ENCODE measurements around the gene CNGB1.

Gene CNGB1

GRCh38 chr16:57970970-57971369, at the start of gene CNGB1:
Gene CNGB1 (minus strand): TSS chr16:57971128. CDS start chr16:57967286, 3,842 bp downstream.
- TF ChIP-seq ZBTB7A (IDR thresholded peaks at IDR 0.05; ENCODE audit: low read depth) (no peak), FOXM1 (IDR thresholded peaks at IDR 0.05; ENCODE audit: borderline replicate concordance, low read depth) (no peak), CREB1 (IDR thresholded peaks at IDR 0.05; ENCODE audit: low read depth) (no peak), USF1 (IDR thresholded peaks at IDR 0.05) (no peak), CEBPB (IDR thresholded peaks at IDR 0.05) (no peak), TCF12 (IDR thresholded peaks at IDR 0.05; ENCODE audit: low read depth) (no peak), NFIC (IDR thresholded peaks at IDR 0.05) (no peak), YY1 (IDR thresholded peaks at IDR 0.05; ENCODE audit: low read depth) (no peak), TAF1 (IDR thresholded peaks at IDR 0.05; ENCODE audit: low read depth) (no peak), MAX (IDR thresholded peaks at IDR 0.05) (no peak), EP300 (IDR thresholded peaks at IDR 0.05; ENCODE audit: borderline replicate concordance) (no peak)

GRCh38 chr16:58019866-58020538, 49.1 kb upstream of the CNGB1 start:
- TF ChIP-seq TCF12 (IDR thresholded peaks at IDR 0.05; ENCODE audit: low read depth) (no peak), USF1 (IDR thresholded peaks at IDR 0.05) (no peak), TAF1 (IDR thresholded peaks at IDR 0.05; ENCODE audit: low read depth) (no peak), MAX (IDR thresholded peaks at IDR 0.05) (no peak), EGR1 (IDR thresholded peaks at IDR 0.05) (no peak), REST (IDR thresholded peaks at IDR 0.05; ENCODE audit: low read depth) (no peak)

- TF ChIP-seq NFIC (IDR thresholded peaks at IDR 0.05), result no peak
- no peak for TF ChIP-seq ZBTB7A (IDR thresholded peaks at IDR 0.05; ENCODE audit: low read depth)
- TF ChIP-seq USF1 (IDR thresholded peaks at IDR 0.05), result no peak
- TF ChIP-seq CREB1 (IDR thresholded peaks at IDR 0.05; ENCODE audit: low read depth), result no peak
- TF ChIP-seq TEAD4 (IDR thresholded peaks at IDR 0.05), result no peak
- no peak for TF ChIP-seq TCF12 (IDR thresholded peaks at IDR 0.05; ENCODE audit: low read depth)
- no peak for TF ChIP-seq RAD21 (IDR thresholded peaks at IDR 0.05; ENCODE audit: low read depth)
- no peak for TF ChIP-seq EGR1 (IDR thresholded peaks at IDR 0.05)
- no peak for TF ChIP-seq YY1 (IDR thresholded peaks at IDR 0.05; ENCODE audit: low read depth)
- no peak for TF ChIP-seq FOXM1 (IDR thresholded peaks at IDR 0.05; ENCODE audit: borderline replicate concordance, low read depth)
- TF ChIP-seq REST (IDR thresholded peaks at IDR 0.05; ENCODE audit: low read depth), result no peak
- TF ChIP-seq TAF1 (IDR thresholded peaks at IDR 0.05; ENCODE audit: low read depth), result no peak
- TF ChIP-seq CEBPB (IDR thresholded peaks at IDR 0.05), result no peak
- TF ChIP-seq MAX (IDR thresholded peaks at IDR 0.05), result no peak
- no peak for TF ChIP-seq EP300 (IDR thresholded peaks at IDR 0.05; ENCODE audit: borderline replicate concordance)
Observed at GRCh38 chr16:58018803-58019202, 47.9 kb upstream of the CNGB1 start.

- TF ChIP-seq REST (IDR thresholded peaks at IDR 0.05; ENCODE audit: low read depth) (no peak), TAF1 (IDR thresholded peaks at IDR 0.05; ENCODE audit: low read depth) (no peak), ZBTB7A (IDR thresholded peaks at IDR 0.05; ENCODE audit: low read depth) (no peak), MAX (IDR thresholded peaks at IDR 0.05) (no peak), EGR1 (IDR thresholded peaks at IDR 0.05) (no peak), RAD21 (IDR thresholded peaks at IDR 0.05; ENCODE audit: low read depth) (no peak), TEAD4 (IDR thresholded peaks at IDR 0.05) (no peak), YY1 (IDR thresholded peaks at IDR 0.05; ENCODE audit: low read depth) (no peak), TCF12 (IDR thresholded peaks at IDR 0.05; ENCODE audit: low read depth) (no peak), EP300 (IDR thresholded peaks at IDR 0.05; ENCODE audit: borderline replicate concordance) (no peak), FOXM1 (IDR thresholded peaks at IDR 0.05; ENCODE audit: borderline replicate concordance, low read depth) (no peak), CEBPB (IDR thresholded peaks at IDR 0.05) (no peak)
Observed at GRCh38 chr16:58016840-58017446, 46.0 kb upstream of the CNGB1 start.
